ENCODE measurements around the gene CLDN7. TPM values are rescaled to one million over a fixed set of nuclear protein-coding genes. Genes with fewer than 3 reads are reported as not detected.

CLDN7 gene
- total RNA-seq, 2 donors from 2014 or later, result 1.9 to 3.1 TPM

GRCh38 chr17:7242717-7243452 lies 19.4 kb downstream of the CLDN7 start:
- Mint-ChIP-seq H3K4me1 (ENCODE audit: low read depth) (peaks cover 34% of the 10 kb centered on the region), H3K27ac (peak overlapping the region; percentile 99), H3K9me3 (no peaks in the 10 kb centered on the region), H3K4me3 (peak overlapping the region; percentile 93 to 100), H3K27me3 (ENCODE audit: low read depth) (no peaks in the 10 kb centered on the region), H3K36me3 (ENCODE audit: insufficient read depth in 2 of 2) (peaks cover 11 to 18% of the 10 kb centered on the region in 2 donors)
- DNase-seq, result peak; percentile 93 to 96
- ATAC-seq (replicated peaks in 1 of 2), result peak; percentile 58

GRCh38 chr17:7241783-7242716 lies 20.2 kb downstream of the CLDN7 start, which contains the start of gene GABARAP:
GABARAP (minus strand) TSS chr17:7242449; CDS start chr17:7242330, 119 bp downstream.
- no peaks in the 10 kb centered on the region for H3K9me3 Mint-ChIP-seq
- DNase-seq (peak; percentile 92 to 93), ATAC-seq (replicated peaks in 1 of 2) (peak; percentile 26 to 35)
- no peaks in the 10 kb centered on the region for H3K27me3 Mint-ChIP-seq (ENCODE audit: low read depth)
- H3K36me3 Mint-ChIP-seq (ENCODE audit: insufficient read depth in 2 of 2), result peaks cover 11 to 20% of the 10 kb centered on the region in 2 donors
- H3K4me1 Mint-ChIP-seq (ENCODE audit: low read depth), result peaks cover 40% of the 10 kb centered on the region
- H3K27ac Mint-ChIP-seq, result peak within 1 kb of the TSS; percentile 99
- peak within 1 kb of the TSS; percentile 93 to 100 for H3K4me3 Mint-ChIP-seq

GRCh38 chr17:7241090-7241733 lies 21.1 kb downstream of the CLDN7 start:
- Mint-ChIP-seq H3K4me1 (ENCODE audit: low read depth) (peaks cover 48% of the 10 kb centered on the region), H3K27ac (peak overlapping the region; percentile 99), H3K4me3 (peak overlapping the region; percentile 93 to 100), H3K36me3 (ENCODE audit: insufficient read depth in 2 of 2) (peaks cover 13 to 19% of the 10 kb centered on the region in 2 donors), H3K27me3 (ENCODE audit: low read depth) (no peaks in the 10 kb centered on the region), H3K9me3 (no peaks in the 10 kb centered on the region)
- ATAC-seq (replicated peaks in 1 of 2), result no peak
- no peak for DNase-seq

- no peaks in the 10 kb centered on the region for H3K27me3 Mint-ChIP-seq (ENCODE audit: low read depth)
- ATAC-seq (replicated peaks in 1 of 2) (no peak), DNase-seq (no peak)
- peak overlapping the region; percentile 93 to 100 for H3K4me3 Mint-ChIP-seq
- peaks cover 57% of the 10 kb centered on the region for H3K4me1 Mint-ChIP-seq (ENCODE audit: low read depth)
- H3K27ac Mint-ChIP-seq, result peak overlapping the region; percentile 76
- H3K9me3 Mint-ChIP-seq, result no peaks in the 10 kb centered on the region
- H3K36me3 Mint-ChIP-seq (ENCODE audit: insufficient read depth in 2 of 2), result peaks cover 12 to 16% of the 10 kb centered on the region in 2 donors
Measured at GRCh38 chr17:7240375-7240774, 21.9 kb downstream of the CLDN7 start.

GRCh38 chr17:7239091-7240027 lies 22.9 kb downstream of the CLDN7 start, which contains the start of gene PHF23:
PHF23 (minus strand) TSS chr17:7239457; CDS start chr17:7239279, 178 bp downstream.
- Mint-ChIP-seq H3K9me3 (no peaks in the 10 kb centered on the region), H3K4me1 (ENCODE audit: low read depth) (peaks cover 66% of the 10 kb centered on the region), H3K4me3 (peak within 1 kb of the TSS; percentile 93 to 100), H3K27me3 (ENCODE audit: low read depth) (no peaks in the 10 kb centered on the region), H3K36me3 (ENCODE audit: insufficient read depth in 2 of 2) (peaks cover 13 to 16% of the 10 kb centered on the region in 2 donors), H3K27ac (peak within 1 kb of the TSS; percentile 94)
- ATAC-seq (replicated peaks in 1 of 2) (peak; percentile 71 to 72), DNase-seq (peak; percentile 96 to 98)

GRCh38 chr17:7238420-7239090 lies 23.7 kb downstream of the CLDN7 start:
- Mint-ChIP-seq H3K9me3 (no peaks in the 10 kb centered on the region), H3K27ac (peak overlapping the region; percentile 94), H3K4me1 (ENCODE audit: low read depth) (peaks cover 64% of the 10 kb centered on the region), H3K27me3 (ENCODE audit: low read depth) (no peaks in the 10 kb centered on the region), H3K36me3 (ENCODE audit: insufficient read depth in 2 of 2) (peaks cover 13 to 17% of the 10 kb centered on the region in 2 donors), H3K4me3 (peak overlapping the region; percentile 93 to 100)
- ATAC-seq (replicated peaks in 1 of 2) (no peak), DNase-seq (peak in 1 of 2 donors; percentile 38)

GRCh38 chr17:7237761-7238419 lies 24.4 kb downstream of the CLDN7 start:
- peak; percentile 88 to 89 for DNase-seq
- no peaks in the 10 kb centered on the region for H3K27me3 Mint-ChIP-seq (ENCODE audit: low read depth)
- H3K4me1 Mint-ChIP-seq (ENCODE audit: low read depth), result peaks cover 67% of the 10 kb centered on the region
- peak overlapping the region; percentile 55 for H3K27ac Mint-ChIP-seq
- H3K9me3 Mint-ChIP-seq, result no peaks in the 10 kb centered on the region
- H3K36me3 Mint-ChIP-seq (ENCODE audit: insufficient read depth in 2 of 2), result peaks cover 13 to 17% of the 10 kb centered on the region in 2 donors
- H3K4me3 Mint-ChIP-seq, result peak overlapping the region; percentile 93 to 100
- ATAC-seq (replicated peaks in 1 of 2), result peak; percentile 42 to 49

- Mint-ChIP-seq H3K4me1 (ENCODE audit: low read depth) (peaks cover 71% of the 10 kb centered on the region), H3K4me3 (peak overlapping the region; percentile 93 to 100), H3K9me3 (no peaks in the 10 kb centered on the region), H3K36me3 (ENCODE audit: insufficient read depth in 2 of 2) (peaks cover 13 to 17% of the 10 kb centered on the region in 2 donors), H3K27ac (peak overlapping the region; percentile 83), H3K27me3 (ENCODE audit: low read depth) (no peaks in the 10 kb centered on the region)
- ATAC-seq (replicated peaks in 1 of 2) (no peak), DNase-seq (no peak)
Measured at GRCh38 chr17:7237266-7237760, 25.0 kb downstream of the CLDN7 start.

- peak overlapping the region; percentile 93 to 100 for H3K4me3 Mint-ChIP-seq
- peak overlapping the region; percentile 83 for H3K27ac Mint-ChIP-seq
- no peaks in the 10 kb centered on the region for H3K27me3 Mint-ChIP-seq (ENCODE audit: low read depth)
- H3K4me1 Mint-ChIP-seq (ENCODE audit: low read depth), result peaks cover 72% of the 10 kb centered on the region
- DNase-seq (no peak), ATAC-seq (replicated peaks in 1 of 2) (no peak)
- no peaks in the 10 kb centered on the region for H3K9me3 Mint-ChIP-seq
- H3K36me3 Mint-ChIP-seq (ENCODE audit: insufficient read depth in 2 of 2), result peaks cover 11 to 13% of the 10 kb centered on the region in 2 donors
Measured at GRCh38 chr17:7236808-7237207, 25.5 kb downstream of the CLDN7 start.

GRCh38 chr17:7235693-7236665 lies 26.3 kb downstream of the CLDN7 start:
- H3K4me1 Mint-ChIP-seq (ENCODE audit: low read depth), result peaks cover 72% of the 10 kb centered on the region
- peak overlapping the region; percentile 85 to 89 for H3K4me3 Mint-ChIP-seq
- H3K36me3 Mint-ChIP-seq (ENCODE audit: insufficient read depth in 2 of 2), result peaks cover 8 to 12% of the 10 kb centered on the region in 2 donors
- H3K27me3 Mint-ChIP-seq (ENCODE audit: low read depth), result no peaks in the 10 kb centered on the region
- DNase-seq (no peak), ATAC-seq (replicated peaks in 1 of 2) (no peak)
- H3K9me3 Mint-ChIP-seq, result no peaks in the 10 kb centered on the region
- H3K27ac Mint-ChIP-seq, result peak overlapping the region; percentile 11
